ENCODE results near the gene SMIM14.
A peak's percentile ranks its signal among the peaks of the same experiment; 100 is the strongest.
"Not testable (repeated sequence)": the region's sequence is repeated elsewhere in the genome, so short reads cannot be mapped to it uniquely, and the experiment has no call there.

SMIM14 gene

GRCh38 chr4:39533541-39533940 lies 105.1 kb downstream of the SMIM14 start:
- DNase-seq (ENCODE audit: low spot score), result no peak
- FAIRE-seq, result no peak

GRCh38 chr4:39532237-39532636 lies 106.4 kb downstream of the SMIM14 start:
- FAIRE-seq, result not testable (repeated sequence)

GRCh38 chr4:39530682-39531081 lies 108.0 kb downstream of the SMIM14 start:
- no peak for DNase-seq (ENCODE audit: low spot score)
- FAIRE-seq, result no peak

More at GRCh38 chr4:39532237-39532636, 106.4 kb downstream of the SMIM14 start:
- DNase-seq (ENCODE audit: low spot score), result not testable (repeated sequence)

GRCh38 chr4:39529534-39529933 lies 109.1 kb downstream of the SMIM14 start:
- FAIRE-seq (no peak), DNase-seq (ENCODE audit: low spot score) (no peak)

- peak; percentile 14 for FAIRE-seq
- DNase-seq (ENCODE audit: low spot score), result peak; percentile 71
These were observed 110.6 kb downstream of the SMIM14 start for GRCh38 chr4:39528061-39528465.

- FAIRE-seq (peak; percentile 77), DNase-seq (ENCODE audit: low spot score) (peak; percentile 96)
These were observed 111.2 kb downstream of the SMIM14 start, which contains the start of gene UGDH for GRCh38 chr4:39527296-39528060. Gene UGDH, minus strand, starts transcription at chr4:39527439. Its CDS starts 5,927 bp downstream, at chr4:39521512.

GRCh38 chr4:39526765-39527295 lies 111.8 kb downstream of the SMIM14 start:
- FAIRE-seq, result no peak
- no peak for DNase-seq (ENCODE audit: low spot score)

- DNase-seq (ENCODE audit: low spot score) (no peak), FAIRE-seq (no peak)
These were observed 112.6 kb downstream of the SMIM14 start for GRCh38 chr4:39525822-39526690.

- FAIRE-seq (no peak), DNase-seq (ENCODE audit: low spot score) (no peak)
These were observed 114.3 kb downstream of the SMIM14 start for GRCh38 chr4:39524161-39524957.

- DNase-seq (ENCODE audit: low spot score), result no peak
These were observed 116.6 kb downstream of the SMIM14 start for GRCh38 chr4:39522068-39522467.

GRCh38 chr4:39521253-39521919 lies 117.3 kb downstream of the SMIM14 start:
- FAIRE-seq, result peak; percentile 11

More at GRCh38 chr4:39522068-39522467, 116.6 kb downstream of the SMIM14 start:
- FAIRE-seq, result no peak

GRCh38 chr4:39518484-39518883 lies 120.2 kb downstream of the SMIM14 start:
- FAIRE-seq (no peak), DNase-seq (ENCODE audit: low spot score) (no peak)

More at GRCh38 chr4:39521253-39521919, 117.3 kb downstream of the SMIM14 start:
- no peak for DNase-seq (ENCODE audit: low spot score)

GRCh38 chr4:39516407-39516966 lies 122.2 kb downstream of the SMIM14 start:
- DNase-seq (ENCODE audit: low spot score) (no peak), FAIRE-seq (no peak)

- not testable (repeated sequence) for DNase-seq (ENCODE audit: low spot score); FAIRE-seq
These were observed 122.8 kb downstream of the SMIM14 start for GRCh38 chr4:39515669-39516401.

GRCh38 chr4:39514888-39515401 lies 123.7 kb downstream of the SMIM14 start:
- FAIRE-seq, result peak; percentile 89
- DNase-seq (ENCODE audit: low spot score), result peak; percentile 70

GRCh38 chr4:39514266-39514665 lies 124.4 kb downstream of the SMIM14 start:
- FAIRE-seq, result not testable (repeated sequence)

GRCh38 chr4:39510348-39510929 lies 128.2 kb downstream of the SMIM14 start:
- FAIRE-seq, result no peak

More at GRCh38 chr4:39514266-39514665, 124.4 kb downstream of the SMIM14 start:
- not testable (repeated sequence) for DNase-seq (ENCODE audit: low spot score)

GRCh38 chr4:39505581-39505980 lies 133.1 kb downstream of the SMIM14 start:
- DNase-seq (ENCODE audit: low spot score) (no peak), FAIRE-seq (peak; percentile 20)

More at GRCh38 chr4:39510348-39510929, 128.2 kb downstream of the SMIM14 start:
- DNase-seq (ENCODE audit: low spot score), result no peak

All from RCC 7860 (cell line).